Subcutaneous adipose tissue (tissue), 4 donors: ENCODE measurements around the gene PCDH9. TPM values are rescaled to one million over a fixed set of nuclear protein-coding genes. Genes with fewer than 3 reads are reported as not detected.

Experiments used
- CTCF ChIP-seq: fragments of 450-650 bp; IDR thresholded peaks from one replicate; pipeline ENCODE4 v1.5.1; 2016; ENCODE audit warnings: low read depth, mild to moderate bottlenecking, control low read depth, antibody characterized with exemption, moderate library complexity
- total RNA-seq, 4 donors: library from RNA; depleted of rRNA; stranded (reverse); fragments of >200 nt; gene quantifications; one replicate each; pipeline ENCODE4 v1.1.0, GENCODE V29; 2016

PCDH9 gene
- total RNA-seq, 4 donors from 2014 or later: 9.0 to 28.4 (median 12.0) TPM

- no peak for TF ChIP-seq CTCF
These were observed 854.4 kb downstream of the PCDH9 start for GRCh38 chr13:66375756-66376155.

GRCh38 chr13:66369666-66370065, 860.5 kb downstream of the PCDH9 start:
- TF ChIP-seq CTCF: no peak

DNA sequence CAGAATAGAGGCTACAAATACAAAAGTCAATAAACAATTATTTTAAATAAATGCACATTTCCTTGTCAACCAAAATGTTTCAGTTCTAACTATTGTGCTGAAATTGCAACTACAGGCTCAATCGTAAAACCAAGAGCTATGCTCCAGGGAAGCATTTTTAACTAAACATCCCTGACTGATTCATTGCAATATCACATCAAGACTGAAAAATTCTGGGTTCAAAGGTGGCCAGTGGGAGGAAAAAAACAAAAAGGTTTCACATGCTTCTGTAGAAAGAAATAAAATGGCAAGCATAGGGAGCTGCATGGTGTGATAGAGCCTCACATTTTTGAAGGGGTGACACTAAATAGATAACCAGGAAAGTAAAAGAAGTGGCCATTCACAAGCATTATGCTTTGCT, 862.8 kb downstream of the PCDH9 start:
- TF ChIP-seq CTCF: no peak

GRCh38 chr13:66365101-66365500, 865.0 kb downstream of the PCDH9 start:
- no peak for TF ChIP-seq CTCF

DNA sequence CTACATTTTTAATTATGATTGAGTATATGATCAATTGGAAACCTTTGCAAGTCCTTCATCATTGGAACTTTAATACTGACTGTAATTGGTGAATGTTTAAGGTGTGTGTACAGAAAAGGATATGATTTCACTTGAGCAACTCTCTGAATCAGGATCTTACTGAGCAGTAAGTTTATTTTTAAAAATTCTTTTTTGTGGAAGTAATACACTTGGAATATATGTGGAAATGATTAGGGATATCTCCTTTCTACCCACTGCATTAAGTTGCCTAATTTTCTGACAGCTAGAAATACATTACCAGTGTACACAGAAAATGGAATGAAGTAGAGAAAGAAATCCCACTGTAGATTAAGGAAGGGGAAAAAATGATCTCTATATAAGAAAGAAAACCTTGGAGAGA, 865.8 kb downstream of the PCDH9 start:
- no peak for TF ChIP-seq CTCF

DNA sequence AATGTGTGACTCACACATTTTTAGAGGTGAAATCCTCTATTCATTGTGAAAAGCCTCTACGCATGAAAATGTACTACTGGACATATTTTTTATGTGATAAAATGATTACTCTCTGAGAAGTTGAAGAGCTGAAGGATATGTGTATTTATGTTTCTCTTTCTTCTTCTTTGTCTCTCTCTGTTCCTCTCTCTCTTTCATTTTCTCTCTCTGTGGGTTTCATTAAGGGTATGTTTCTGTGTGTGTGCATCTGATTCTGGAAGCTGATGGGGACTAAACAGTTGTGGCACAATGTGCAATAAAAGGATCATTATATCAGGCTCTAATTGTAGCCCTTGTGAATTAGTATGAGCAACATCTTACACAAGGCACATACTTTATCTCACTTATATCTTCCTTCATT, 867.7 kb downstream of the PCDH9 start:
- no peak for TF ChIP-seq CTCF

DNA sequence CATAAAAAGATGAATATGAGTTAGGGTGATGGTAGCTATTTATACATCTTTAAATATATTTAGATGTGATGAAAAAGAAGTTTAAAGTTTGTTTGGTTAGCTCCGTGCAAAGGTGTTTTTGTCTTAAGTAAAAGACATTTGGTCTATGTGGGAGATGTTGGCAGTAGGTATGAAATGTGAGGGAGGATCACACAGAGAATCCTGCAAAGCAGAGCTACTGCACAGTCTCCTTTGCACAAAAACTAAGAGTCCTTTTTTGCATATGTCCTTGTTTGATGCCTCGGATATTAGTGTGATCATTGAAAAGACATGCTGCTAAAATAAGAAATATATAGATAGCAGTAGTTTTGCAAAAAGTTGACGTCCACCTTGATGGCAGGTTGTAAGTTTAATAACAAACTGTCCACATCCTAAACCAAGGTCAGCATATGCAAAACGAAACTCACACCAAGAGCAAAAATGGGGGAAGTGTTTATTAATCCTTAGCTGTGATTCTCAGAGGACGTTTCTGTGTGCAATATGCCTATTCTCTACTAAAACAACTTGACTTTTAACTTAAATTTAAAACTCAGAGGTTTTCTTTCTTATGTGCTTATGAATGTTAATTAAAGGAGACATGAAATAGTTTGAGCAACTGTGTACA, 870.1 kb downstream of the PCDH9 start:
- TF ChIP-seq CTCF: no peak
